Measurements from ENCODE around the gene PNN. TPM values are rescaled to one million over a fixed set of nuclear protein-coding genes. Genes with fewer than 3 reads are reported as not detected.
"Not testable (repeated sequence)": the region's sequence is repeated elsewhere in the genome, so short reads cannot be mapped to it uniquely, and the experiment has no call there.

Gene PNN
- 13.1 and 14.4 TPM in 2 replicates for total RNA-seq
- 14.9 and 16.0 TPM in 2 replicates for polyA plus RNA-seq
- polyA plus RNA-seq (2012): 27.0 and 29.2 TPM in 2 replicates
- polyA minus RNA-seq (ENCODE audit: low replicate concordance): 4.2 and 8.9 TPM in 2 replicates

DNA sequence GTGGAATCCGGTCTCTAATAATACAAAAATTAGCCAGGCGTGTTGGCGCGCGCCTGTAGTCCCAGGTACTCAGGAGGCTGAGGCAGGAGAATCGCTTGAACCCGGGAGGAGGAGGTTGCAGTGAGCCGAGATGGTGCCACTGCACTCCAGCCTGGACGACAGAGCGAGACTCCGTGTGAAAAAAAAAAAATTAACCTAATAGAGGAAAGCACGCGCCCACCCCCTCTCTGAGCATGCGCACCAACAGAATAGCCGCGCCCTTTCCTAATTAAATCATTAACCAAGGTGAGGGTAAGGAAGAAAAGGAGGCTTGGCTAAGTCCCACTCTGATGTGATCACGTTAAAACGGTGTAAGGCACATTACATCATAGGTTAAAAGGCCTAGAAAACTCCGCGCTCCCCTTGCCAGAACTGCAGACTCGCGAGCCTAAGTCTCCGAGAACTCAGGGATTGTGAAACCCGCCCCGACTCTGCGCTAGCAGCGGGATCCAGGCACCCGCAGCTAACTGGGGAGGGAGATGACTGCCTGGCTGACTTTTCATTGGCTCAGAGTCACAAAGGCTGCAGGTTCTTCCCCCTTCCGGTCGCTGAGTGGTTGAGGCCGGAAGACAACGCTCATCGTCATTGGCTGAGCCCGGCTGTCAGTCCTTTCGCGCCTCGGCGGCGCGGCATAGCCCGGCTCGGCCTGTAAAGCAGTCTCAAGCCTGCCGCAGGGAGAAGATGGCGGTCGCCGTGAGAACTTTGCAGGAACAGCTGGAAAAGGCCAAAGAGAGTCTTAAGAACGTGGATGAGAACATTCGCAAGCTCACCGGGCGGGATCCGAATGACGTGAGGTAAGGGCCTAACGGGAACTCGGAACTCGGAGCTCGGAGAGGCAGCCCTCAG is at the start of gene PNN:
Gene PNN, plus strand, starts transcription at position 695 of the 885 bp plus-strand sequence. Its CDS starts 26 bp downstream, at position 721.
- DNase-seq (ENCODE audit: low read depth in 2 of 2): peak; percentile 100
- Histone ChIP-seq H3K4me1 (ENCODE audit: control insufficient read depth, extremely low read depth, insufficient read depth, low read length) (peaks cover 10% of the 10 kb centered on the region), H4K20me1 (ENCODE audit: control insufficient read depth, extremely low read depth, insufficient read depth, low read length) (no peaks in the 10 kb centered on the region)

DNA sequence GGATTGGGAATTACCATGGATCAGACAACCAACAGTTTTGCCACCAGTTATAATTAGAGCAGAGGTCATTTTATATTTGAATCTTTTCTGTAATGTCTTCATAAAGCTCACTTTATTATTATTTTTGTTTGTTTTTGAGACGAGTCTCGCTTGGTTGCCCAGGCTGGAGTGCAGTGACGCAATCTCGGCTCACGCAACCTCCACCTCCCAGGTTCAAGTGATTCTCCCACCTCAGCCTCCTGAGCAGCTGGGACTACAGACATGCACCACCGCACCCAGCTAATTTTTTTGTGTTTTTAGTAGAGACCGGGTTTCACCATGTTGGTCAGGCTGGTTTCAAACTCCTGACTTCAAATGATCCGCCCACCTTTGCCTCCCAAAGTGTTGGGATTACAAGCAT is 37.2 kb upstream of the PNN start:
- not testable (repeated sequence) for H3K9ac ChIP-seq (ENCODE audit: insufficient read depth, low read length); H3K4me3 ChIP-seq (replicated peaks in 1 of 4; ENCODE audit: control extremely low read depth in 1 of 4, insufficient read depth in 1 of 4, low read depth in 3 of 4, low read length in 4 of 4); H3K4me1 ChIP-seq (ENCODE audit: control insufficient read depth, extremely low read depth, insufficient read depth, low read length); H3K36me3 ChIP-seq (ENCODE audit: control insufficient read depth, insufficient read depth, low read length); H3K79me2 ChIP-seq (ENCODE audit: control insufficient read depth, insufficient read depth, low read length); H3K27ac ChIP-seq (ENCODE audit: insufficient read depth, low read length); DNase-seq (ENCODE audit: low read depth in 2 of 2); H3K4me2 ChIP-seq (ENCODE audit: extremely low read depth, insufficient read depth, low read length); H3K27me3 ChIP-seq (ENCODE audit: control insufficient read depth, insufficient read depth, low read length); H3K9me3 ChIP-seq (ENCODE audit: control insufficient read depth, insufficient read depth, low read depth, low read length); H2AFZ ChIP-seq (ENCODE audit: low read length); H4K20me1 ChIP-seq (ENCODE audit: control insufficient read depth, extremely low read depth, insufficient read depth, low read length)

More for the DNA sequence above, at the start of gene PNN:
- Histone ChIP-seq H3K4me3 (replicated peaks in 1 of 4; ENCODE audit: control extremely low read depth in 1 of 4, insufficient read depth in 1 of 4, low read depth in 3 of 4, low read length in 4 of 4) (peak within 1 kb of the TSS; percentile 50 to 97 (median 80)), H3K27me3 (ENCODE audit: control insufficient read depth, insufficient read depth, low read length) (no peaks in the 10 kb centered on the region), H3K9me3 (ENCODE audit: control insufficient read depth, insufficient read depth, low read depth, low read length) (no peaks in the 10 kb centered on the region), H3K36me3 (ENCODE audit: control insufficient read depth, insufficient read depth, low read length) (peaks cover 7% of the 10 kb centered on the region), H3K9ac (ENCODE audit: insufficient read depth, low read length) (peak within 1 kb of the TSS; percentile 98), H3K27ac (ENCODE audit: insufficient read depth, low read length) (peak within 1 kb of the TSS; percentile 96), H2AFZ (ENCODE audit: low read length) (peak within 1 kb of the TSS; percentile 78), H3K4me2 (ENCODE audit: extremely low read depth, insufficient read depth, low read length) (peak within 1 kb of the TSS; percentile 90), H3K79me2 (ENCODE audit: control insufficient read depth, insufficient read depth, low read length) (peaks cover 29% of the 10 kb centered on the region)
- no peak for TF ChIP-seq EZH2 (IDR thresholded peaks at IDR 0.05; ENCODE audit: low read length, missing control alignments)
- TF ChIP-seq, protein P1, sequence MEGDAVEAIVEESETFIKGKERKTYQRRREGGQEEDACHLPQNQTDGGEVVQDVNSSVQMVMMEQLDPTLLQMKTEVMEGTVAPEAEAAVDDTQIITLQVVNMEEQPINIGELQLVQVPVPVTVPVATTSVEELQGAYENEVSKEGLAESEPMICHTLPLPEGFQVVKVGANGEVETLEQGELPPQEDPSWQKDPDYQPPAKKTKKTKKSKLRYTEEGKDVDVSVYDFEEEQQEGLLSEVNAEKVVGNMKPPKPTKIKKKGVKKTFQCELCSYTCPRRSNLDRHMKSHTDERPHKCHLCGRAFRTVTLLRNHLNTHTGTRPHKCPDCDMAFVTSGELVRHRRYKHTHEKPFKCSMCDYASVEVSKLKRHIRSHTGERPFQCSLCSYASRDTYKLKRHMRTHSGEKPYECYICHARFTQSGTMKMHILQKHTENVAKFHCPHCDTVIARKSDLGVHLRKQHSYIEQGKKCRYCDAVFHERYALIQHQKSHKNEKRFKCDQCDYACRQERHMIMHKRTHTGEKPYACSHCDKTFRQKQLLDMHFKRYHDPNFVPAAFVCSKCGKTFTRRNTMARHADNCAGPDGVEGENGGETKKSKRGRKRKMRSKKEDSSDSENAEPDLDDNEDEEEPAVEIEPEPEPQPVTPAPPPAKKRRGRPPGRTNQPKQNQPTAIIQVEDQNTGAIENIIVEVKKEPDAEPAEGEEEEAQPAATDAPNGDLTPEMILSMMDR (conservative IDR thresholded peaks at IDR 0.05 in 1 of 2, IDR thresholded peaks at IDR 0.05 in 1 of 2; ENCODE audit: low read depth in 1 of 2, low read length in 2 of 2): no peak

DNA sequence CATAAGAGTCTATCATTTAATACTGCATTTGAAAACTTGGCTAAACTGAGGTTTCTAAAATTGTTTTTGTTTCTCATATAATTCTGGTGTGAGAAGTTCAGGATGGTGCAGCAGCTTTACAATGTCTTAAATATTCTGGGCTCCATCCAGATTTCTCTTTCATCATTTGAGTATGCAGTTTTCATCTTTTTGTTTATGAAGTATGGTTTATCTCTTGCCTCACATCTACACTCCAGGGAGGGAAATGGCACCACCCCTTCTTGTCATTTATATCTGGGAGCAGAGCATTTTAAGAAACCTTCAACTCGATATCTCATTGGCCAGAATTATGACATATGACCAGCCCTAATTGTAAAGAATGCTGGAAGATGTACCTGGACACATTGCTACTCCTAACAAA is 36.6 kb upstream of the PNN start:
- H3K9me3 ChIP-seq (ENCODE audit: control insufficient read depth, insufficient read depth, low read depth, low read length): no peaks in the 10 kb centered on the region
- TF ChIP-seq, protein P1 (conservative IDR thresholded peaks at IDR 0.05 in 1 of 2, IDR thresholded peaks at IDR 0.05 in 1 of 2; ENCODE audit: low read depth in 1 of 2, low read length in 2 of 2): no peak
- no peak for TF ChIP-seq EZH2 (IDR thresholded peaks at IDR 0.05; ENCODE audit: low read length, missing control alignments)
- H3K27me3 ChIP-seq (ENCODE audit: control insufficient read depth, insufficient read depth, low read length): no peaks in the 10 kb centered on the region
- H4K20me1 ChIP-seq (ENCODE audit: control insufficient read depth, extremely low read depth, insufficient read depth, low read length): no peaks in the 10 kb centered on the region
- H2AFZ ChIP-seq (ENCODE audit: low read length): no peak overlapping the region
- DNase-seq (ENCODE audit: low read depth in 2 of 2): peak in 1 of 2 donors; percentile 75
- no peak overlapping the region for H3K27ac ChIP-seq (ENCODE audit: insufficient read depth, low read length)
- H3K79me2 ChIP-seq (ENCODE audit: control insufficient read depth, insufficient read depth, low read length): no peaks in the 10 kb centered on the region
- no peaks in the 10 kb centered on the region for H3K36me3 ChIP-seq (ENCODE audit: control insufficient read depth, insufficient read depth, low read length)
- no peak overlapping the region for H3K9ac ChIP-seq (ENCODE audit: insufficient read depth, low read length)
- no peak overlapping the region for H3K4me2 ChIP-seq (ENCODE audit: extremely low read depth, insufficient read depth, low read length)
- H3K4me1 ChIP-seq (ENCODE audit: control insufficient read depth, extremely low read depth, insufficient read depth, low read length): no peaks in the 10 kb centered on the region
- no peak overlapping the region for H3K4me3 ChIP-seq (replicated peaks in 1 of 4; ENCODE audit: control extremely low read depth in 1 of 4, insufficient read depth in 1 of 4, low read depth in 3 of 4, low read length in 4 of 4)
